SW 1271 (cell line): ENCODE data around the gene UQCR10.
A peak's percentile ranks its signal among the peaks of the same experiment; 100 is the strongest.

Experiments used
- DNase-seq, 2 experiments: peaks; one replicate each; lab custom pipeline; 2025; lab: John Stamatoyannopoulos, UW

Gene UQCR10

GRCh38 chr22:29767171-29768051 lies at the start of gene UQCR10:
Gene UQCR10 (plus strand): TSS chr22:29767369. CDS start chr22:29767399, 30 bp downstream.
- DNase-seq, result peak; percentile 62 to 90

GRCh38 chr22:29717789-29718188 lies 49.4 kb upstream of the UQCR10 start:
- DNase-seq, result no peak

GRCh38 chr22:29718949-29719898 lies 47.9 kb upstream of the UQCR10 start:
- no peak for DNase-seq

GRCh38 chr22:29719899-29720645 lies 47.1 kb upstream of the UQCR10 start, which contains the start of gene CABP7:
Gene CABP7 (plus strand): TSS chr22:29720003. CDS start chr22:29720425, 422 bp downstream.
- no peak for DNase-seq

- DNase-seq, result no peak
Measured at GRCh38 chr22:29720811-29721323, 46.3 kb upstream of the UQCR10 start.

- no peak for DNase-seq
Measured at GRCh38 chr22:29722151-29722550, 45.0 kb upstream of the UQCR10 start.

- DNase-seq, result no peak
Measured at GRCh38 chr22:29722587-29722986, 44.6 kb upstream of the UQCR10 start.

GRCh38 chr22:29723766-29724165 lies 43.4 kb upstream of the UQCR10 start:
- no peak for DNase-seq

- no peak for DNase-seq
Measured at GRCh38 chr22:29724843-29725242, 42.3 kb upstream of the UQCR10 start.

GRCh38 chr22:29726106-29726505 lies 41.1 kb upstream of the UQCR10 start:
- no peak for DNase-seq

- DNase-seq, result no peak
Measured at GRCh38 chr22:29726512-29727130, 40.5 kb upstream of the UQCR10 start.

- DNase-seq, result no peak
Measured at GRCh38 chr22:29727131-29727523, 40.0 kb upstream of the UQCR10 start.

GRCh38 chr22:29729161-29729560 lies 38.0 kb upstream of the UQCR10 start:
- no peak for DNase-seq

GRCh38 chr22:29731058-29731850 lies 35.9 kb upstream of the UQCR10 start:
- no peak for DNase-seq

GRCh38 chr22:29732883-29733282 lies 34.3 kb upstream of the UQCR10 start:
- DNase-seq, result no peak

GRCh38 chr22:29733362-29734201 lies 33.6 kb upstream of the UQCR10 start:
- no peak for DNase-seq

- no peak for DNase-seq
Measured at GRCh38 chr22:29734406-29734805, 32.8 kb upstream of the UQCR10 start.

GRCh38 chr22:29734838-29735237 lies 32.3 kb upstream of the UQCR10 start:
- DNase-seq, result no peak

- DNase-seq, result no peak
Measured at GRCh38 chr22:29735416-29735815, 31.8 kb upstream of the UQCR10 start.
